SH-SY5Y (cell line): ENCODE data around the gene ZXDC.

Experiments used
- GATA2 ChIP-seq: IDR thresholded peaks from 2 replicates; pipeline ENCODE4 v1.6.1; 2011; ENCODE audit warnings: mild to moderate bottlenecking, low read depth, low read length
- GATA3 ChIP-seq: IDR thresholded peaks from 2 replicates; pipeline ENCODE4 v1.6.1; 2011; ENCODE audit warnings: low read depth, mild to moderate bottlenecking, low read length, moderate library complexity

- TF ChIP-seq GATA2 (no peak), GATA3 (no peak)
Measured at GRCh38 chr3:126484148-126484547, 8.5 kb upstream of the ZXDC start.
